NCI-H2196 (cell line): ENCODE data around the gene TMEM213.

Experiments used
- DNase-seq: peaks from one replicate; lab custom pipeline; 2025; ENCODE audit not compliant: unreplicated experiment; lab: John Stamatoyannopoulos, UW

The TMEM213 gene

GRCh38 chr7:138837627-138838026 is 39.8 kb downstream of the TMEM213 start:
- DNase-seq = peak; percentile 60

GRCh38 chr7:138838166-138838565 is 40.4 kb downstream of the TMEM213 start:
- peak; percentile 59 for DNase-seq

- DNase-seq = no peak
Observed at GRCh38 chr7:138842111-138842510, 44.3 kb downstream of the TMEM213 start.

- DNase-seq = no peak
Observed at GRCh38 chr7:138843632-138844580, 46.1 kb downstream of the TMEM213 start.

GRCh38 chr7:138845711-138846110 is 47.9 kb downstream of the TMEM213 start:
- DNase-seq = no peak

- DNase-seq = no peak
Observed at GRCh38 chr7:138848056-138848980, 50.5 kb downstream of the TMEM213 start.

DNA sequence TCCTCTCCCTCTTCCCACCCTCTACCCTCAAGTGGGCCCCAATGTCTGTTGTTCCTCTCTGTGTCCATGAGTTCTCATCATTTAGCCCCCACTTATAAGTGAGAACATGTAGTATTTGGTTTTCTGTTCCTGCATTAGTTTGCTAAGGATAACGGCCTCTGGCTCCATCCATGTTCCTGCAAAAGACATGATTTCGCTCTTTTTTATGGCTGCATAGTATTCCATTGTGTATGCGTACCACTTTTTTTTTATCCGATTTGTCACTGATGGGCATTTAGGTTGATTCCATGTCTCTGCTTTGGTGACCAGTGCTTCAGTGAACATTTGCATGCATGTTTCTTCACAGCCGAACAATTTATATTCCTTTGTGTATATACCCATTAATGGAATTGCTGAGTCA is 51.9 kb downstream of the TMEM213 start:
- DNase-seq = no peak

DNA sequence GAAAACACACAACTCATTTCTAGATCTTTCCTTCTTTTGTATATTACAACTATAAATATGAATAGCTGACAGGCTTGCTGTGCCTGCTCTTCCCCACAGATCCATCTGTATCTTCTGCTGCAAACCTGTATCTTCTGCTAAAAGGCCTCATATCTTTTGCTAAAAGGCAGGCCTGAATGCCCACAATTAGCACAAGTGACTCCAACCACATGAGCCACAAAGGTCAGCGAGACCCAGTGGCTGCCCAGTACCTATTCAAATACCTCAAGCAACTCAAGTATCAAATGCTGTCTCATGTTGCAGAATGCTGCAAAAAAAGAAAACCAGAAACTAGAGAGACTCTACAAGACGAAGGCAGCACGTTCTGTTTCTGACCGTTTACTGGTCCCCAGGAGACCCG is 54.7 kb downstream of the TMEM213 start:
- no peak for DNase-seq

DNA sequence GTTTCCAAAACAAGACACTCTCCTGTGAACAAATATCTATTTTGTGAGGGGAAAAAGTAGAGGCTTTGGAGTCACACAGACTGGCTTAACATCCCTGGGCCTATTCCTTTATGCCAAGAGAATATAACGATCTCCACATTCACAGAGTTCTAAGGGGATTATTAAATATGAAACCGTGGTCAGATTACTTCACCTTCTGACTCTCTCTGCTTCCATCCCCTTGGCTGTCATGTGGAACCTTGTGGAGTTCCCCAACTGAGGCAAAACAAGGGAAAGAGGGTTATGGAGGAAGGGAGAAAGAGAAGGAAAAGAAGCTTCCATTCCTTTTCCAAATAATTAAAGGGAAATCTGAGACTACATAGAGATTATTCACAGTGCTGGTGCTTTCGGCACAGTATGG is 55.7 kb downstream of the TMEM213 start:
- no peak for DNase-seq

DNA sequence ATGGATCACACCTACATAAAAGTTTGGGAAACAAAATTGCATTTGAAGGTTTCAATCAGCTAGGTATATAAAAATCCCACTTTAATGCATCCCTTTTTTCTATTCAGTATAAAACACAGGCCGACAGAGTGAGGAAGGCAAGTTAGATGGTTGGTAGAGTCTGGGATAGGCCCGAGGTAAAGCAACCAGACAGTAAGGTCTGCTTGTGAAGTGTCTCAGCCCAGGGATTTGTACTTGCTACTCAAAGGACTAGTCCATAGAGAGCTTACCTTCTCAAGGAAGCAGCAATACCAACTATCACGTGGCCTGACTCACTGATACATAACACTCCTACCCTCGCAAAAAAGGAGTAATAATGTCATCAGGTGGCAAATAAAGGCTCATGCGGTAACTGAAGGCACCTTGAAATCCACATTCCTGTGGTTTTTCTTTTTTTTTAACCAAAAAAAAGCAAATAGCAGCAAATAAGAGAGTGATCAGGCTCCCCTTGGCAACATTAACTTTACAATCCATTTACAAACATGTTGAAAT is 56.4 kb downstream of the TMEM213 start:
- no peak for DNase-seq

GRCh38 chr7:138857728-138858127 is 59.9 kb downstream of the TMEM213 start:
- no peak for DNase-seq

DNA sequence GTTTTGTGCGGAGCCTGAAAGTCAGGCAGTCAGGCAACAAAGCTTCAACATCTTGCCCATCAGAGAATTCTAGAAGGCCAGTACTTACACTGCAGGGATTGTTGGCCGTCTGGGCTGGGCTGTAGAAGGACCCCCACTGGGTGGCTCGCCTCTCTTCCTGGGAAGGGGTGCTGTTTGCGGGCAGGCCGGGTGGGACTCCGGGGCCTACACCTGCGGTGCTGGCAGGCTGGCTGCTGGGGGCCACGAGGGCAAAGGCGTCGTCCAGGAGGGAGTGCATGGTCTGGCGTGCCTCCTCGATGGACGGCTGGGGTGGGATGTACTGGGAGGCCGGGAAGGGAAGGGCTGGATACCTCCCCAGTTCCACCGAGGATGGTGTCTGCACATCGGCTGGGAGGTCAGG is 63.3 kb downstream of the TMEM213 start:
- DNase-seq = no peak

DNA sequence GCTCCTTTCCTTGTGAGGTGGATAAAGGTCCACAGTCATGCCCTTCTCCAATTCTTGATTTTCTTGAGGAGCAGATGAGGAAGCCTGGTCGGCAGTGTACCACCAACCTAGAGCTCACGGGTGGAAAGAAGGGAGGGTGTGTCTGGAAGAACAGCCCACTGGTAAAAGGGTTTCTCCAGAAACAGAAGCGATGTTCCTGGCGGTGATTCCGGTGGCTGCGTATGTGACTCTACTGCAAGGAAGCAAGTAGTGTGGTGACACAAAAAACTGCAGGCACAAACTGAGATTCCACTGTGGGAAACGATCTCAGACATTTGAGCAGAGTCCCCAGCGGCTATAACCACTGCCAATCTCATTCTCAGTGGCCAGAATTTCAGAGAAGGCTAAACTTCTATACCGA is 66.1 kb downstream of the TMEM213 start:
- no peak for DNase-seq

GRCh38 chr7:138864667-138865066 is 66.9 kb downstream of the TMEM213 start:
- no peak for DNase-seq

DNA sequence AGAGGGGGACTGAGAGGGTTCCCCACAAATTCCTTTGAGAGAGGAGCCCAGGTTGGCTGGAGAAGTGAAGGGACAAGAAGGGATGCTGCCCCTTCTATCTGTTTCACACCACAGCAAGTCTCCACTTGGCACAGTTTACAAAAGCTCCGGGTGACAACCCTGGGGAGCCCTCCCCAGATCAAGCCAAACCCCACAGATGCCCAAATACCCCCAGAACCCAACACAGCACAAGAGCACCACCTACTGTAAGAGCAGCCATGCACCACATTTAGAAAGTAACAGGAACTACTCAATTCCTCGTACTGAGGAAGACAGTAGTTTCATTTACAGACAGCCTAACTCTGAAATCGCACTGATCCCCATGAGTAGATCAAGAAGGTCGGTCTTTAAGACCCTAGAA is 68.0 kb downstream of the TMEM213 start:
- no peak for DNase-seq

DNA sequence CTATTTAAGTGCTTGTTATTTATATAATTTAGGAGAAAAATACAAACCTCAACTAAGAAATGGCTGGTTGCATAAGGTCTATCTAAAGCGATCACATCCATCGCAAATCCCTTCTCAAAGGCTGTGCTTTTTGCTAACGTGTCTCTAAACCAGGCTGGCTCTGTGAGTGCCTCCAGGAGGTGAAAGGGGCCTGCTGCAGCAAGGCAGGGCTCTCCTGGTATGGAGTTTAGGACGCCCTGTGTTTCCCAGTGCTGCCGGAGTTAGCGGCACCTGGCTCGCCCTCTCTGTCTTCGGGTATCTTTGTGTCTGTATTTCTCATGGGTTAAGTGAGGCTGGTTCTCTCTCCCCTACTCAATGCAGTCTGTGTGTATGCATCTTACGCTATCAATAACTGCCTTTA is 68.6 kb downstream of the TMEM213 start:
- DNase-seq = no peak

DNA sequence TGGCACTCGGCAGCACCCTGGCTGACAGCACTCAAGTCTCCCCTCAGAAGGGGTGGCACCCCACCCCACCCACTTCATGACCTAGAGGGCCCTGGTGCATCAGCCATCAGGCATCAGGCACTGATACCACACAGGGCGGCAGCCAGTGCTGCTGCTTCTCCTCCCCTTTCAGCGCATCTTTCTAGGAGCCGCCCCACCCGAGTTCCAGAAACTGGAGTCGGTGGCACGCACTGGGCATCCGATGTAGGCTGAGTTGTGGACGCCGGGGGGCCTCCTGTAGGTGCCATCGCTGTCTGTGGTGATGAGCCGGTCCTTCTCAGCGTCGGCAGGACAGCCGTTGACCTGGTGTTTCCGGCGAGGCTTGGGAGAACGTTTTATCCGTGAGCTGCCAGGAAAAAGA is 70.0 kb downstream of the TMEM213 start:
- DNase-seq = no peak

- no peak for DNase-seq
Observed at GRCh38 chr7:138868711-138869110, 70.9 kb downstream of the TMEM213 start.

DNA sequence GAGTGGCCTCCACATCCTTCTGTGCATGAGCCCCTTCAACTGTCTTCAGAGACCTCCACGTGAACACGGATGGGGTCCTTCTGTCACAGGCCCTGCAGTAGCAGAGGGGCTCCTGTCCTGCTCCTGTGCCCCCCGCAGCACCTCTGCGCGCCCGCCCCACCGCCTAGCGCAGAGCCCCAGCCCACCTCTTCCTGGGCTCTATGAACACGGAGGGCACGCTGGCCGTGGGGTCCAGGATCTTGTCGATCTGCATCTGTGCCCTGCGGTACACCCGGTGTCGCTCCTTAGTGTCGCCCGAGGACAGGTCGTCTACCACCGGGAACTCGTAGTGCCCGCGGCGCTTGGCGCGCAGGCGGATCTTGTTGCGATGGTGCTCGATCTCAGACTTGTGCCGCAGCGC is 71.6 kb downstream of the TMEM213 start:
- DNase-seq = no peak

DNA sequence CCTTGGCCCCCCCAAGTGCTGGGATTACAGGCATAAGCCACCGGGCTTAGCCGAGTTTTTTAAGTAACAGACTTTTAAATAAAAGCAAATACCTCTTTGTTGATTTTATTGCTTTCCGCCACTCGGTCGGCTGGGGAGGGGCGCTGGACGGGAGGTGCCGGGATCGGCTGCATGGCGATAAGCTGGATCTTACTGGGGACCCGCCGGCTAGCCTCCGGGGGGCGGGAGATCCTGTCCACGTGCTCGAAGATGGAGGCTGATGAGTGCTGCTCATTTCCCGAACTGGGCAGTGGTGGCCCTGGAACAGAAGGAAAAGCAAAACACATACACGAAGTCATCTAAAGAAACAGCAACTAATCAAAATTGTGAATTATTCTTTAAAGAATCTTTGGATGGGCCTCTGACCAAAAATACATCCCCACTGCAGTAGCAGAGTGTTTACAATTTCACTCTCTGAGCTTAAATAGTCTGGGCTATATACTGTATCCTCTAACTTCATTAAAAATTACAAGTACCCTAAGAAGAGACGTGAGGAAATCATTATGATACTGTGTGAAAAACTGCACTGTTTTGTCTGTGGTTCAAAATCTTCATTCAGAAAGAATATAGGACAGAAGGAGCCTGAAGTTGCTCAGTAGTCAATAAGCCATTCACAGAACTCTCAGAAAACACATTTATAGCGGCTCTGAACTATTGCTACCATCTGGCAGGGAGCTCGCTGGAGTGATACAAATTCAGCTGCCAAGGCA is 73.4 kb downstream of the TMEM213 start:
- DNase-seq = no peak

- DNase-seq = no peak
Observed at GRCh38 chr7:138871814-138872090, 74.0 kb downstream of the TMEM213 start.
